Glomerular endothelial cell (primary cell): Measurements from ENCODE around the gene SLC6A15. TPM values are rescaled to one million over a fixed set of nuclear protein-coding genes. Genes with fewer than 3 reads are reported as not detected.
A peak's percentile ranks its signal among the peaks of the same experiment; 100 is the strongest.

Source experiments
- DNase-seq: peaks from one replicate; pipeline ENCODE4 v3.0.0-alpha.2; 2011; ENCODE audit warnings: low read depth, low spot score; ENCODE audit errors: extremely low read depth
- total RNA-seq: library from RNA; depleted of rRNA; stranded (reverse); fragments of >200 nt; gene quantifications from 2 replicates; pipeline ENCODE4 v1.2.3, GENCODE V29; 2015

Gene SLC6A15
- total RNA-seq, 1 donor from 2014 or later = 10.0 TPM

- no peak for DNase-seq
Measured at GRCh38 chr12:84875241-84875640, 37.4 kb downstream of the SLC6A15 start.

GRCh38 chr12:84874825-84875139, 37.8 kb downstream of the SLC6A15 start:
- DNase-seq = no peak

GRCh38 chr12:84874125-84874824, 38.3 kb downstream of the SLC6A15 start:
- DNase-seq = peak; percentile 37

- no peak for DNase-seq
Measured at GRCh38 chr12:84862186-84862585, 50.4 kb downstream of the SLC6A15 start.

- DNase-seq = no peak
Measured at GRCh38 chr12:84860718-84861117, 51.9 kb downstream of the SLC6A15 start.

- no peak for DNase-seq
Measured at GRCh38 chr12:84858796-84859195, 53.8 kb downstream of the SLC6A15 start.

- DNase-seq = no peak
Measured at GRCh38 chr12:84857525-84858208, 54.9 kb downstream of the SLC6A15 start.

- no peak for DNase-seq
Measured at GRCh38 chr12:84856156-84856900, 56.3 kb downstream of the SLC6A15 start.

GRCh38 chr12:84843593-84844144, 68.9 kb downstream of the SLC6A15 start:
- DNase-seq = no peak

GRCh38 chr12:84842406-84843013, 70.1 kb downstream of the SLC6A15 start:
- DNase-seq = peak; percentile 4

GRCh38 chr12:84841591-84841990, 71.0 kb downstream of the SLC6A15 start:
- DNase-seq = no peak

- no peak for DNase-seq
Measured at GRCh38 chr12:84840356-84840755, 72.2 kb downstream of the SLC6A15 start.

- DNase-seq = no peak
Measured at GRCh38 chr12:84826925-84827324, 85.7 kb downstream of the SLC6A15 start.

GRCh38 chr12:84825149-84825548, 87.5 kb downstream of the SLC6A15 start:
- no peak for DNase-seq

GRCh38 chr12:84822525-84822924, 90.1 kb downstream of the SLC6A15 start:
- no peak for DNase-seq

- no peak for DNase-seq
Measured at GRCh38 chr12:84816916-84817695, 95.5 kb downstream of the SLC6A15 start.

GRCh38 chr12:84814664-84815245, 97.8 kb downstream of the SLC6A15 start:
- DNase-seq = no peak

- no peak for DNase-seq
Measured at GRCh38 chr12:84813780-84814663, 98.6 kb downstream of the SLC6A15 start.

- no peak for DNase-seq
Measured at GRCh38 chr12:84811291-84811690, 101.3 kb downstream of the SLC6A15 start.
